GM13976 (cell line): ENCODE results near the gene STAG1.
"Not testable (repeated sequence)": the region's sequence is repeated elsewhere in the genome, so short reads cannot be mapped to it uniquely, and the experiment has no call there.

Source experiments
- DNase-seq: peaks from one replicate; pipeline ENCODE4 v3.0.0; 2012; ENCODE audit warnings: low spot score
- CTCF ChIP-seq: IDR thresholded peaks from 2 replicates; pipeline ENCODE4 v1.5.1; 2012; ENCODE audit warnings: borderline replicate concordance, mild to moderate bottlenecking; ENCODE audit not compliant: insufficient read depth; ENCODE audit errors: extremely low read depth, missing control alignments, control extremely low read depth
- in situ Hi-C: fragments of 300-500 bp; cut with MboI; formaldehyde crosslinking; loops from one replicate; pipeline ENCODE4 v1.12.0; 2022; ENCODE audit warnings: low sequenced_read_pairs, mixed read lengths, inconsistent platforms; ENCODE audit not compliant: unreplicated experiment

STAG1 gene

DNA sequence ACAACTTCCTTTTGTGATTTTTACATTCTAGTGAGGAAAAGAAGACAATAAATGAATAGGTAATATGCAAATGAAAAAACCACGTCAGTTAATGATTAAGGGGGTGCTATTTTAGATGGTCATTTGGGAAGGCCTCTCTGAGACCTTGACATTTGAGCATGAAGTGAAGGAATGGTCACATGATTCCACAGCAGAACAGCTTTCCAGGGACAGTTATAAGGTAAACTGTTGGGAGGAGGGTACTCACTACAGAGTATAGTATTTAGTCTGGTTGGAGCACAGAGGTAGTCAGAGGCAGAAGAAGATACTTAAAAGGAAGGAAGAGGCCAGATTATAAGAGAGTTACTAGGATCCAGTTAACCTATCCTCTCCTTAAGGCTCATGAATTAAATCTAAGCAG lies 246.5 kb downstream of the STAG1 start:
- TF ChIP-seq CTCF = no peak
- no peak for DNase-seq
- in situ Hi-C loops = no loop called here

DNA sequence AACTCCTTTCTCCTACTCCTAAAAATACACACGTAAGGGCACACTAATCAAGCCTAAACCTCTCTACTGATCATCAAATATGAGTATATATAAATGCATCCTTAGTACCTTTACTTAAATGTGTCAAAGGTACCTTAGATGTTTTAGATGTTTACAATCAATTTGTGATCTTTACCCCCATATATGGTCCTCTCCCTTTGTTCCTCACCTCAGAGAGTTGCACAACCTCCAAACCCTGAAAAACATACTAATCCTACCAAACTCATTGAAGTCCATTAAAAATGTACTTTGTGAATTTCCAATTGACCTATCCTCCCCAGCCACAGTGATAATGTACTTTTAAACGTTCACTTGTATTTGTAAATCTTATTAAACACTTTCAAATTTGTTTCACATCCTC lies 249.1 kb downstream of the STAG1 start:
- in situ Hi-C loops = no loop called here

GRCh38 chr3:136498919-136499447 lies 253.2 kb downstream of the STAG1 start:
- in situ Hi-C loops = no loop called here
- DNase-seq = no peak
- TF ChIP-seq CTCF = no peak

More for the DNA sequence above, 249.1 kb downstream of the STAG1 start:
- no peak for TF ChIP-seq CTCF
- no peak for DNase-seq

- no peak for DNase-seq
- no peak for TF ChIP-seq CTCF
- in situ Hi-C loops = no loop called here
Observed at GRCh38 chr3:136495213-136495612, 257.0 kb downstream of the STAG1 start.

GRCh38 chr3:136490646-136491405 lies 261.4 kb downstream of the STAG1 start:
- TF ChIP-seq CTCF = no peak
- in situ Hi-C loops = no loop called here
- no peak for DNase-seq

GRCh38 chr3:136485777-136486176 lies 266.4 kb downstream of the STAG1 start:
- DNase-seq = no peak
- TF ChIP-seq CTCF = no peak
- in situ Hi-C loops = no loop called here

DNA sequence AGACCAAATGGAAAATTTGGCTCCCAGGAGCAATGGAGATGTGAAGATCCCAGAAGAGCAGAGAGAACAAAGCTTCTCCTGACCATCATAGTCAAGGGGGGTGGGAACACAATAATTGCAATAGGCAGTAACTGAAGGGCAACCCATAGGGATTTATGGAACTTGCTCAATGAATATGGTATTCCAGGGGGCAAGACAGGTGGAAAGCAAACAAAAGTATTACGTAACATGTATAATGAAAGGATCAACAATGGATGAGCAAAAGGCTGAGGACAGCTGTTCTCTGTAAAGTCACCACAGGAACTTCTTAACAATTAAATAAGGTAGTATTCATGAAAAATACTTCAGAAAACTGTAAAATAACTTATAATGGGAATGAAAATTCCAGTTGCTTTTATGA lies 275.9 kb downstream of the STAG1 start:
- DNase-seq = no peak
- in situ Hi-C loops = no loop called here
- no peak for TF ChIP-seq CTCF

- in situ Hi-C loops, DNase-seq: not testable (repeated sequence)
Observed at GRCh38 chr3:136474876-136475275, 277.3 kb downstream of the STAG1 start.
